GM12878 (cell line): ENCODE measurements around the gene TRIM37. TPM values are rescaled to one million over a fixed set of nuclear protein-coding genes. Genes with fewer than 3 reads are reported as not detected.

Source experiments
- ATF7 ChIP-seq: fragments of 450-650 bp; IDR thresholded peaks from 2 replicates; pipeline ENCODE4 v1.6.1; 2016; ENCODE audit warnings: low read depth, mild to moderate bottlenecking
- ETV6 ChIP-seq, 2 experiments: fragments of 450-650 bp in 1 of 2; IDR thresholded peaks in 1 of 2; conservative IDR thresholded peaks in 1 of 2; 2 replicates each; pipeline ENCODE4 v1.6.1; 2014; ENCODE audit warnings: antibody characterized with exemption in 1 of 2, borderline replicate concordance in 1 of 2, low read depth in 1 of 2, mild to moderate bottlenecking in 1 of 2, moderate library complexity in 1 of 2
- MXI1 ChIP-seq: fragments of 150-350 bp; IDR thresholded peaks from 2 replicates; pipeline ENCODE4 v1.6.1; 2011; ENCODE audit warnings: low read depth, mild to moderate bottlenecking, inconsistent platforms, low read length, improper control_type of control experiment
- NFXL1 ChIP-seq: fragments of 450-650 bp; IDR thresholded peaks from 2 replicates; pipeline ENCODE4 v1.6.1; 2017; ENCODE audit warnings: antibody characterized with exemption, mild to moderate bottlenecking, borderline replicate concordance
- RAD21 ChIP-seq: IDR thresholded peaks from 2 replicates; pipeline ENCODE4 v1.6.1; 2011; ENCODE audit warnings: mild to moderate bottlenecking, low read depth, low read length, moderate library complexity; ENCODE audit not compliant: insufficient read depth
- SMC3 ChIP-seq: IDR thresholded peaks from 2 replicates; pipeline ENCODE4 v1.6.1; 2011; ENCODE audit warnings: low read length, improper control_type of control experiment, borderline replicate concordance
- YY1 ChIP-seq: IDR thresholded peaks from 2 replicates; pipeline ENCODE4 v1.6.1; 2011; ENCODE audit warnings: low read depth, mild to moderate bottlenecking, low read length
- polyA plus RNA-seq, 11 experiments: library from polyadenylated mRNA; depleted of rRNA in 4 of 11; unstranded in 6 of 11; stranded (reverse) in 5 of 11; fragments of >200 nt; fragmentation: Nextera tagmentation in 4 of 11; fragmentation: Illumina TruSeq in 1 of 11; extraction: Ambion mirVana in 4 of 11; extraction: Trizol in 1 of 11; gene quantifications; 1 replicate in 1 of 11; 2 replicates in 10 of 11; pipeline versions ENCODE4 v1.2.1 to v1.2.3, GENCODE V29; 2011 to 2016; ENCODE audit warnings: inconsistent platforms in 2 of 11, missing spikeins in 2 of 11, low read depth in 1 of 11
- total RNA-seq, 4 experiments: library from RNA; depleted of rRNA in 3 of 4; stranded (reverse); fragments of >200 nt in 3 of 4; fragmentation: Illumina TruSeq in 1 of 4; extraction: Trizol in 1 of 4; gene quantifications; 2 replicates each; pipeline versions ENCODE4 v1.2.1 to v1.2.3, GENCODE V29; 2013 to 2021
- TF ChIP-seq, protein P1 (sequence below), 3 experiments: IDR thresholded peaks in 2 of 3; conservative IDR thresholded peaks in 1 of 3; 2 replicates each; pipeline ENCODE4 v1.5.1; 2011; ENCODE audit warnings: low read depth in 3 of 3, low read length in 3 of 3, mild to moderate bottlenecking in 3 of 3, control low read depth in 2 of 3, moderate library complexity in 2 of 3, inconsistent platforms in 1 of 3, mixed read lengths in 1 of 3; ENCODE audit not compliant: control insufficient read depth in 2 of 3, insufficient read depth in 1 of 3; ENCODE audit errors: extremely low read depth in 1 of 3
- TF ChIP-seq, protein P2 (sequence below): IDR thresholded peaks from 2 replicates; pipeline ENCODE4 v1.6.1; 2012; ENCODE audit warnings: low read depth, low read length, improper control_type of control experiment
- TF ChIP-seq, protein P3 (sequence below): fragments of 450-650 bp; IDR thresholded peaks from 2 replicates; pipeline ENCODE4 v1.6.1; 2016; ENCODE audit warnings: mild to moderate bottlenecking, moderate library complexity, borderline replicate concordance
- TF ChIP-seq, protein P4 (sequence below): fragments of 450-650 bp; IDR thresholded peaks from 2 replicates; pipeline ENCODE4 v1.6.1; 2017; ENCODE audit warnings: antibody characterized with exemption, mild to moderate bottlenecking, moderate library complexity
- TF ChIP-seq, protein P5 (sequence below): IDR thresholded peaks from 2 replicates; pipeline ENCODE4 v1.6.1; 2011; ENCODE audit warnings: borderline replicate concordance, low read depth, mild to moderate bottlenecking, moderate library complexity, mixed read lengths, low read length; ENCODE audit not compliant: insufficient read depth; ENCODE audit errors: extremely low read length

Gene TRIM37
- total and polyA plus RNA-seq, 10 of the 15 experiments (the other 5 are each of a cell fraction or from before 2014, with no cell fraction given), result 4.8 to 20.6 (median 18.1) TPM

DNA sequence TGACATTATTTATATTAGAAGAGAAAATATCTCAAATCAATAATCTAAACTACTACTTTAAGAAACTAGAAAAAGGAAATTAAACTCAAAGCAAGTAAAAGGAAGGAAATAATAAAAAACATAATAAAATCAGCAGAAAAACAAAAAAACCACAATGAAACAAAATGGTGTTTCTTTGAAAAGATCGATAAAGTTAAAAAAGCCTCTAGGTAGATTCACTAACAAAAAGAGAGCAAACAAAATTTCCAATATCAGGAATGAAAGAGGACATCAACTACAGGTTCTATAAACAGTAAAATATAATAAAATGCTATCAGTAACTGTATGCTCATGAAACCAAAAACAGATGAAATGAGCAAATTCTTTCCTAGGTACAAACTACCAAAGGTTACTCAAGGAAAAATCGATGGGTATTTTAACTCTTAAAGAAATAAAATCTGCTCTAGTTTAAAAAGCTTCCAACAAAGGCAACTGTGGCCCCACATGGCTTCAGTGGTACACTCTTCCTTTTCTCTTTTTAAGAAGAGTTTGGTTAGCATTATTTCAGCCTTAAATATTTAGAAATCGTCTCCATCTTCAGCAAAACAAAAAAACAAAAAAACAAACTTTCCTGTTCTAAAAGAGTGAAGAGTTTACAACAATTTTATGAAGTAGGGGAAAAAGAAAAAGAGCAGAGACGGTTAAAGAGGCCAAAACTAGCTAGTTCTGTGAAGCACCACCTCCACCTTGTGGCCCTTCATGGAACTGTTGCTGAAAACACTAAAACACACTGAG lies 102.2 kb downstream of the TRIM37 start (continued):
- TF ChIP-seq, protein P1, sequence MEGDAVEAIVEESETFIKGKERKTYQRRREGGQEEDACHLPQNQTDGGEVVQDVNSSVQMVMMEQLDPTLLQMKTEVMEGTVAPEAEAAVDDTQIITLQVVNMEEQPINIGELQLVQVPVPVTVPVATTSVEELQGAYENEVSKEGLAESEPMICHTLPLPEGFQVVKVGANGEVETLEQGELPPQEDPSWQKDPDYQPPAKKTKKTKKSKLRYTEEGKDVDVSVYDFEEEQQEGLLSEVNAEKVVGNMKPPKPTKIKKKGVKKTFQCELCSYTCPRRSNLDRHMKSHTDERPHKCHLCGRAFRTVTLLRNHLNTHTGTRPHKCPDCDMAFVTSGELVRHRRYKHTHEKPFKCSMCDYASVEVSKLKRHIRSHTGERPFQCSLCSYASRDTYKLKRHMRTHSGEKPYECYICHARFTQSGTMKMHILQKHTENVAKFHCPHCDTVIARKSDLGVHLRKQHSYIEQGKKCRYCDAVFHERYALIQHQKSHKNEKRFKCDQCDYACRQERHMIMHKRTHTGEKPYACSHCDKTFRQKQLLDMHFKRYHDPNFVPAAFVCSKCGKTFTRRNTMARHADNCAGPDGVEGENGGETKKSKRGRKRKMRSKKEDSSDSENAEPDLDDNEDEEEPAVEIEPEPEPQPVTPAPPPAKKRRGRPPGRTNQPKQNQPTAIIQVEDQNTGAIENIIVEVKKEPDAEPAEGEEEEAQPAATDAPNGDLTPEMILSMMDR (IDR thresholded peaks at IDR 0.05 in 2 of 3, conservative IDR thresholded peaks at IDR 0.05 in 1 of 3; ENCODE audit: control insufficient read depth in 2 of 3, extremely low read depth in 1 of 3, insufficient read depth in 1 of 3, low read depth in 3 of 3, low read length in 3 of 3), result peak; percentile 91 to 93 (median 92)
- TF ChIP-seq, protein P2, sequence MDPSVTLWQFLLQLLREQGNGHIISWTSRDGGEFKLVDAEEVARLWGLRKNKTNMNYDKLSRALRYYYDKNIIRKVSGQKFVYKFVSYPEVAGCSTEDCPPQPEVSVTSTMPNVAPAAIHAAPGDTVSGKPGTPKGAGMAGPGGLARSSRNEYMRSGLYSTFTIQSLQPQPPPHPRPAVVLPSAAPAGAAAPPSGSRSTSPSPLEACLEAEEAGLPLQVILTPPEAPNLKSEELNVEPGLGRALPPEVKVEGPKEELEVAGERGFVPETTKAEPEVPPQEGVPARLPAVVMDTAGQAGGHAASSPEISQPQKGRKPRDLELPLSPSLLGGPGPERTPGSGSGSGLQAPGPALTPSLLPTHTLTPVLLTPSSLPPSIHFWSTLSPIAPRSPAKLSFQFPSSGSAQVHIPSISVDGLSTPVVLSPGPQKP, result no peak
- TF ChIP-seq, protein P3, sequence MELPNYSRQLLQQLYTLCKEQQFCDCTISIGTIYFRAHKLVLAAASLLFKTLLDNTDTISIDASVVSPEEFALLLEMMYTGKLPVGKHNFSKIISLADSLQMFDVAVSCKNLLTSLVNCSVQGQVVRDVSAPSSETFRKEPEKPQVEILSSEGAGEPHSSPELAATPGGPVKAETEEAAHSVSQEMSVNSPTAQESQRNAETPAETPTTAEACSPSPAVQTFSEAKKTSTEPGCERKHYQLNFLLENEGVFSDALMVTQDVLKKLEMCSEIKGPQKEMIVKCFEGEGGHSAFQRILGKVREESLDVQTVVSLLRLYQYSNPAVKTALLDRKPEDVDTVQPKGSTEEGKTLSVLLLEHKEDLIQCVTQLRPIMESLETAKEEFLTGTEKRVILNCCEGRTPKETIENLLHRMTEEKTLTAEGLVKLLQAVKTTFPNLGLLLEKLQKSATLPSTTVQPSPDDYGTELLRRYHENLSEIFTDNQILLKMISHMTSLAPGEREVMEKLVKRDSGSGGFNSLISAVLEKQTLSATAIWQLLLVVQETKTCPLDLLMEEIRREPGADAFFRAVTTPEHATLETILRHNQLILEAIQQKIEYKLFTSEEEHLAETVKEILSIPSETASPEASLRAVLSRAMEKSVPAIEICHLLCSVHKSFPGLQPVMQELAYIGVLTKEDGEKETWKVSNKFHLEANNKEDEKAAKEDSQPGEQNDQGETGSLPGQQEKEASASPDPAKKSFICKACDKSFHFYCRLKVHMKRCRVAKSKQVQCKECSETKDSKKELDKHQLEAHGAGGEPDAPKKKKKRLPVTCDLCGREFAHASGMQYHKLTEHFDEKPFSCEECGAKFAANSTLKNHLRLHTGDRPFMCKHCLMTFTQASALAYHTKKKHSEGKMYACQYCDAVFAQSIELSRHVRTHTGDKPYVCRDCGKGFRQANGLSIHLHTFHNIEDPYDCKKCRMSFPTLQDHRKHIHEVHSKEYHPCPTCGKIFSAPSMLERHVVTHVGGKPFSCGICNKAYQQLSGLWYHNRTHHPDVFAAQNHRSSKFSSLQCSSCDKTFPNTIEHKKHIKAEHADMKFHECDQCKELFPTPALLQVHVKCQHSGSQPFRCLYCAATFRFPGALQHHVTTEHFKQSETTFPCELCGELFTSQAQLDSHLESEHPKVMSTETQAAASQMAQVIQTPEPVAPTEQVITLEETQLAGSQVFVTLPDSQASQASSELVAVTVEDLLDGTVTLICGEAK, result peak; percentile 56; the same call in 1 of the 2 replicates
- TF ChIP-seq SMC3 (peak; percentile 94), ATF7 (no peak), YY1 (peak; percentile 58; the same call in 1 of the 2 replicates), MXI1 (no peak), ETV6 (conservative IDR thresholded peaks at IDR 0.05 in 1 of 2, IDR thresholded peaks at IDR 0.05 in 1 of 2; ENCODE audit: borderline replicate concordance in 1 of 2, low read depth in 1 of 2) (peak in 1 of 2 experiments; percentile 99; a peak in 1 of 4 replicates), RAD21 (peak; percentile 98), NFXL1 (peak; percentile 64; the same call in 1 of the 2 replicates)
- TF ChIP-seq, protein P4, sequence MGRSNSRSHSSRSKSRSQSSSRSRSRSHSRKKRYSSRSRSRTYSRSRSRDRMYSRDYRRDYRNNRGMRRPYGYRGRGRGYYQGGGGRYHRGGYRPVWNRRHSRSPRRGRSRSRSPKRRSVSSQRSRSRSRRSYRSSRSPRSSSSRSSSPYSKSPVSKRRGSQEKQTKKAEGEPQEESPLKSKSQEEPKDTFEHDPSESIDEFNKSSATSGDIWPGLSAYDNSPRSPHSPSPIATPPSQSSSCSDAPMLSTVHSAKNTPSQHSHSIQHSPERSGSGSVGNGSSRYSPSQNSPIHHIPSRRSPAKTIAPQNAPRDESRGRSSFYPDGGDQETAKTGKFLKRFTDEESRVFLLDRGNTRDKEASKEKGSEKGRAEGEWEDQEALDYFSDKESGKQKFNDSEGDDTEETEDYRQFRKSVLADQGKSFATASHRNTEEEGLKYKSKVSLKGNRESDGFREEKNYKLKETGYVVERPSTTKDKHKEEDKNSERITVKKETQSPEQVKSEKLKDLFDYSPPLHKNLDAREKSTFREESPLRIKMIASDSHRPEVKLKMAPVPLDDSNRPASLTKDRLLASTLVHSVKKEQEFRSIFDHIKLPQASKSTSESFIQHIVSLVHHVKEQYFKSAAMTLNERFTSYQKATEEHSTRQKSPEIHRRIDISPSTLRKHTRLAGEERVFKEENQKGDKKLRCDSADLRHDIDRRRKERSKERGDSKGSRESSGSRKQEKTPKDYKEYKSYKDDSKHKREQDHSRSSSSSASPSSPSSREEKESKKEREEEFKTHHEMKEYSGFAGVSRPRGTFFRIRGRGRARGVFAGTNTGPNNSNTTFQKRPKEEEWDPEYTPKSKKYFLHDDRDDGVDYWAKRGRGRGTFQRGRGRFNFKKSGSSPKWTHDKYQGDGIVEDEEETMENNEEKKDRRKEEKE, result no peak
- TF ChIP-seq, protein P5, sequence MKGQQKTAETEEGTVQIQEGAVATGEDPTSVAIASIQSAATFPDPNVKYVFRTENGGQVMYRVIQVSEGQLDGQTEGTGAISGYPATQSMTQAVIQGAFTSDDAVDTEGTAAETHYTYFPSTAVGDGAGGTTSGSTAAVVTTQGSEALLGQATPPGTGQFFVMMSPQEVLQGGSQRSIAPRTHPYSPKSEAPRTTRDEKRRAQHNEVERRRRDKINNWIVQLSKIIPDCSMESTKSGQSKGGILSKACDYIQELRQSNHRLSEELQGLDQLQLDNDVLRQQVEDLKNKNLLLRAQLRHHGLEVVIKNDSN, result no peak
